Breast epithelium (tissue), 4 donors: Measurements from ENCODE around the gene BID. TPM values are rescaled to one million over a fixed set of nuclear protein-coding genes. Genes with fewer than 3 reads are reported as not detected.

Experiments
- DNase-seq, 2 donors: peaks; one replicate each; pipeline ENCODE4 v3.0.0-alpha.2; 2019; ENCODE audit warnings: low spot score in 2 of 2
- H3K27ac ChIP-seq, 2 donors: fragments of 200-600 bp; sonication (generic) in 1 of 2; one replicate each; pipeline ENCODE4 v1.5.1; 2016 to 2019; ENCODE audit warnings: mild to moderate bottlenecking in 1 of 2
- H3K27me3 ChIP-seq, 2 donors: fragments of 200-600 bp; sonication (generic) in 1 of 2; one replicate each; pipeline versions ENCODE4 v1.5.1 to v1.6.0; 2017 to 2019; ENCODE audit warnings: control low read depth in 1 of 2, mild to moderate bottlenecking in 1 of 2
- H3K36me3 ChIP-seq: fragments of 200-600 bp; one replicate; pipeline ENCODE4 v1.5.1; 2019
- H3K4me1 ChIP-seq, 2 donors: fragments of 200-600 bp; sonication (generic); one replicate each; pipeline ENCODE4 v1.5.1; 2016 to 2019; ENCODE audit warnings: control low read depth in 1 of 2
- H3K4me3 ChIP-seq, 3 donors: fragments of 200-600 bp; sonication (generic); 1 replicate in 2 of 3; 2 replicates in 1 of 3; pipeline ENCODE4 v1.5.1; 2016 to 2019; ENCODE audit warnings: mild to moderate bottlenecking in 3 of 3, moderate library complexity in 2 of 3
- H3K9me3 ChIP-seq, 2 donors: fragments of 200-600 bp; sonication (generic) in 1 of 2; one replicate each; pipeline ENCODE4 v1.5.1; 2016 to 2019; ENCODE audit warnings: control low read depth in 1 of 2
- CTCF ChIP-seq, 3 donors: fragments of 450-650 bp; IDR thresholded peaks; one replicate each; pipeline ENCODE4 v1.5.1; 2016 to 2017; ENCODE audit warnings: antibody characterized with exemption in 3 of 3, mild to moderate bottlenecking in 3 of 3, moderate library complexity in 3 of 3
- POLR2A ChIP-seq: fragments of 450-650 bp; IDR thresholded peaks from one replicate; pipeline ENCODE4 v1.6.1; 2016; ENCODE audit warnings: antibody characterized with exemption, mild to moderate bottlenecking, moderate library complexity
- POLR2AphosphoS5 ChIP-seq, 3 donors: sonication (generic); formaldehyde crosslinking; IDR thresholded peaks; one replicate each; pipeline ENCODE4 v1.6.1; 2017; ENCODE audit warnings: antibody characterized with exemption in 3 of 3
- intact Hi-C: fragments of 100-400 bp; cut with DNase I; formaldehyde crosslinking; loops from one replicate; pipeline ENCODE4 v1.15.1; 2023; ENCODE audit warnings: low total_unique reads
- total RNA-seq, 3 donors: library from RNA; depleted of rRNA; stranded (reverse); fragments of >200 nt; gene quantifications; one replicate each; pipeline ENCODE4 v1.1.0, GENCODE V29; 2016

Gene BID
- total RNA-seq, 3 donors from 2014 or later: 25.9 to 35.7 (median 29.0) TPM

GRCh38 chr22:17754233-17754925 lies 19.9 kb downstream of the BID start:
- no peak for DNase-seq
- no peaks in the 10 kb centered on the region for H3K36me3 ChIP-seq
- H3K4me1 ChIP-seq: no peaks in the 10 kb centered on the region
- no peak for TF ChIP-seq POLR2A
- no peak for TF ChIP-seq CTCF (IDR thresholded peaks at IDR 0.05)
- TF ChIP-seq POLR2AphosphoS5 (IDR thresholded peaks at IDR 0.05): no peak
- H3K27me3 ChIP-seq: no peaks in the 10 kb centered on the region
- intact Hi-C loops: no loop called here
- H3K9me3 ChIP-seq: no peaks in the 10 kb centered on the region
- no peak overlapping the region for H3K4me3 ChIP-seq
- H3K27ac ChIP-seq: no peak overlapping the region

- no peak overlapping the region for H3K4me3 ChIP-seq
- H3K4me1 ChIP-seq: no peaks in the 10 kb centered on the region
- no peak for TF ChIP-seq CTCF (IDR thresholded peaks at IDR 0.05)
- no peak for TF ChIP-seq POLR2AphosphoS5 (IDR thresholded peaks at IDR 0.05)
- no peak for TF ChIP-seq POLR2A
- H3K27ac ChIP-seq: no peak overlapping the region
- no peaks in the 10 kb centered on the region for H3K36me3 ChIP-seq
- no peak for DNase-seq
- no peaks in the 10 kb centered on the region for H3K27me3 ChIP-seq
- intact Hi-C loops: no loop called here
- H3K9me3 ChIP-seq: no peaks in the 10 kb centered on the region
Observed at GRCh38 chr22:17753401-17753989, 20.8 kb downstream of the BID start.

DNA sequence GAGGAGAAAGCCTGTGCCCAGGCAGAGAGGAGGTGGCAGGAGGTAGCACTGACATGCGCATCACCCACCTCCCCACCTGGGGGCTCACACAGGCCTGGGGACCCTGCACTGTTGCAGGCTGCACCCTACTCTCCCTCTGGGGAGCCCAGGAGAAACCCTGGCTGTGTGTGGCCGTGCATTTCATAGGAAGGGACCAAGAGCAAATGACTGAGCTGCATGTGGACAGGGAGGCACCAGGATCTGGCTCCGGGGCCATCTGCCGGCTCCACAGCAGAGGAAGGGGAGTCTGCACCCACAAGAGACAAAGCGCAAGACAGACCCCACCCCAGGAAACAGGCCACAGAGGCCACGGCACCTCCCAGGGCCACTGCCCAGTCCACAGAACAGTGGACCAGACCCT lies 22.7 kb downstream of the BID start:
- Histone ChIP-seq H3K27me3 (no peaks in the 10 kb centered on the region), H3K4me3 (no peak overlapping the region), H3K36me3 (no peaks in the 10 kb centered on the region), H3K4me1 (no peaks in the 10 kb centered on the region), H3K9me3 (no peaks in the 10 kb centered on the region), H3K27ac (no peak overlapping the region)
- no peak for DNase-seq
- intact Hi-C loops: no loop called here
- TF ChIP-seq POLR2A (no peak), POLR2AphosphoS5 (IDR thresholded peaks at IDR 0.05) (no peak), CTCF (IDR thresholded peaks at IDR 0.05) (no peak)

- Histone ChIP-seq H3K27ac (no peak overlapping the region), H3K4me1 (no peaks in the 10 kb centered on the region), H3K9me3 (no peaks in the 10 kb centered on the region), H3K36me3 (no peaks in the 10 kb centered on the region), H3K4me3 (no peak overlapping the region), H3K27me3 (no peaks in the 10 kb centered on the region)
- DNase-seq: no peak
- no peak for TF ChIP-seq POLR2A
- intact Hi-C loops: no loop called here
Observed at GRCh38 chr22:17749605-17750395, 24.5 kb downstream of the BID start.

GRCh38 chr22:17748555-17749353 lies 25.5 kb downstream of the BID start:
- H3K9me3 ChIP-seq: no peaks in the 10 kb centered on the region
- no peaks in the 10 kb centered on the region for H3K36me3 ChIP-seq
- TF ChIP-seq POLR2A: no peak
- TF ChIP-seq POLR2AphosphoS5 (IDR thresholded peaks at IDR 0.05): no peak
- TF ChIP-seq CTCF (IDR thresholded peaks at IDR 0.05): no peak
- H3K27me3 ChIP-seq: no peaks in the 10 kb centered on the region
- DNase-seq: no peak
- no peak overlapping the region for H3K4me3 ChIP-seq
- no peak overlapping the region for H3K27ac ChIP-seq
- intact Hi-C loops: no loop called here
- no peaks in the 10 kb centered on the region for H3K4me1 ChIP-seq
